GM12892 (cell line): ENCODE measurements around the gene RASA3.
"Not testable (repeated sequence)": the region's sequence is repeated elsewhere in the genome, so short reads cannot be mapped to it uniquely, and the experiment has no call there.

ENCODE experiments used
- POLR2A ChIP-seq: IDR thresholded peaks from 2 replicates; pipeline ENCODE4 v1.6.1; 2011; ENCODE audit warnings: low read depth, low read length, control low read depth
- POLR2AphosphoS5 ChIP-seq: IDR thresholded peaks from 2 replicates; pipeline ENCODE4 v1.6.1; 2011; ENCODE audit warnings: low read depth, low read length, control low read depth

DNA sequence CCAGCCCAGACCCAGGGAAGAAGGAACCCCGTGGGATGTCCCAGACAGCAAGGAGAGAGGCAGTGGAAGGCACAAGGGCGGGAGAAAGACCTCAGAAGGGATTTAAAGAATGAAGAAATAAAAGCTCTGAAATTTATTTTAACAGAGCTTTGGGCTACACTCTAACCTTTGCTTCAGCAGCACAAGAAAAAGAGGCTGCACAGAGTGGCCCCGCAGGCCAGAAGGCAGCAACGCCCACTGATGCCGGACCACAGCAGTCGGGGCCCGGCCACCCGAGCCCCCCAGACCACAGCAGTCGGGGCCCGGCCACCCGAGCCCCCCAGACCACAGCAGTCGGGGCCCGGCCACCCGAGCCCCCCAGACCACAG, 33.8 kb downstream of the RASA3 start:
- not testable (repeated sequence) for TF ChIP-seq POLR2A, POLR2AphosphoS5
